ENCODE measurements around the gene EXOC4. TPM values are rescaled to one million over a fixed set of nuclear protein-coding genes. Genes with fewer than 3 reads are reported as not detected.
A peak's percentile ranks its signal among the peaks of the same experiment; 100 is the strongest.

EXOC4 gene
- total and polyA plus RNA-seq, 7 experiments from 2014 or later = 44.1 to 106 (median 74.2) TPM

DNA sequence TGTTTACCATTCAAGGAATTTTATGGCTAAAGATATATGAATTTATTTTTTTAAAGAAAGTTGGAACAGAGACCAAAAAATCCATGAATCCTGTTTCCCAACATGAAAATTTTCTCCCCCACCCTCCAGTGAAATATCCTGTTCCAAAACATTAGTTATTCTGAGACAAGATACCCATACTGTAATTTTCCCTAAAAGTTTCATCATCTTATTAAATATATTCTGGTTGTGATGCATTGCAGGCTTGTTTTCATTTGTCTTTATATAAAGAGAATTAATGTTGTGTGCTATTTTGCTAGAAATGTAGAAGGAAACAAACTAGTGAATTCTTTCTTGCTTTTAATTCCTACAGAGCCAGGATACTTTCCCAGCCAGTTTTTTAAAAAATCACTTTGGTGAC lies 106.6 kb downstream of the EXOC4 start:
- Mint-ChIP-seq H3K27ac (no peak overlapping the region), H3K4me1 (peaks cover 0 to 9% (median 3%) of the 10 kb centered on the region in 7 donors), H3K36me3 (peaks cover 12 to 73% (median 54%) of the 10 kb centered on the region in 5 donors)

GRCh38 chr7:133360201-133360600 lies 107.3 kb downstream of the EXOC4 start:
- no peak overlapping the region for H3K4me3 Mint-ChIP-seq
- no peak overlapping the region for H3K27ac Mint-ChIP-seq
- H3K4me1 ChIP-seq (ENCODE audit: control insufficient read depth in 2 of 2, insufficient read depth in 2 of 2, low read length in 2 of 2) = no peaks in the 10 kb centered on the region
- no peak overlapping the region for H3K4me3 ChIP-seq (ENCODE audit: low read length)
- H3K27me3 Mint-ChIP-seq = no peaks in the 10 kb centered on the region
- ChIA-PET POLR2A (no interaction called here), CTCF (no interaction called here)
- no peak overlapping the region for H3K27ac ChIP-seq (ENCODE audit: low read depth, low read length)
- peaks cover 0 to 13% (median 0%) of the 10 kb centered on the region in 11 donors for H3K9me3 Mint-ChIP-seq
- no peak for DNase-seq
- H3K36me3 ChIP-seq (ENCODE audit: control insufficient read depth in 2 of 3, insufficient read depth in 3 of 3, low read length in 3 of 3) = no peaks in the 10 kb centered on the region
- intact Hi-C loops (cut with micrococcal nuclease) = no loop called here
- no peaks in the 10 kb centered on the region for H3K27me3 ChIP-seq (ENCODE audit: control insufficient read depth in 2 of 2, insufficient read depth in 2 of 2, low read length in 2 of 2)
- no peaks in the 10 kb centered on the region for H3K9me3 ChIP-seq (ENCODE audit: control insufficient read depth in 2 of 3, low read length in 3 of 3)
- no peak for ATAC-seq
- H3K4me1 Mint-ChIP-seq = peaks cover 3 to 17% (median 8%) of the 10 kb centered on the region in 7 donors
- H3K36me3 Mint-ChIP-seq = peaks cover 12 to 70% (median 54%) of the 10 kb centered on the region in 5 donors

More for the DNA sequence above, 106.6 kb downstream of the EXOC4 start:
- Mint-ChIP-seq H3K27me3 (no peaks in the 10 kb centered on the region), H3K9me3 (peaks cover 0 to 13% (median 0%) of the 10 kb centered on the region in 11 donors), H3K4me3 (no peak overlapping the region)
- no peaks in the 10 kb centered on the region for H3K4me1 ChIP-seq (ENCODE audit: control insufficient read depth in 2 of 2, insufficient read depth in 2 of 2, low read length in 2 of 2)
- H3K27ac ChIP-seq (ENCODE audit: low read depth, low read length) = no peak overlapping the region
- no peaks in the 10 kb centered on the region for H3K36me3 ChIP-seq (ENCODE audit: control insufficient read depth in 2 of 3, insufficient read depth in 3 of 3, low read length in 3 of 3)
- ATAC-seq = no peak
- CTCF ChIA-PET = no interaction called here
- H3K4me3 ChIP-seq (ENCODE audit: low read length) = no peak overlapping the region
- H3K9me3 ChIP-seq (ENCODE audit: control insufficient read depth in 2 of 3, low read length in 3 of 3) = no peaks in the 10 kb centered on the region
- POLR2A ChIA-PET = no interaction called here
- H3K27me3 ChIP-seq (ENCODE audit: control insufficient read depth in 2 of 2, insufficient read depth in 2 of 2, low read length in 2 of 2) = no peaks in the 10 kb centered on the region
- intact Hi-C loops (cut with micrococcal nuclease) = no loop called here
- DNase-seq = no peak

DNA sequence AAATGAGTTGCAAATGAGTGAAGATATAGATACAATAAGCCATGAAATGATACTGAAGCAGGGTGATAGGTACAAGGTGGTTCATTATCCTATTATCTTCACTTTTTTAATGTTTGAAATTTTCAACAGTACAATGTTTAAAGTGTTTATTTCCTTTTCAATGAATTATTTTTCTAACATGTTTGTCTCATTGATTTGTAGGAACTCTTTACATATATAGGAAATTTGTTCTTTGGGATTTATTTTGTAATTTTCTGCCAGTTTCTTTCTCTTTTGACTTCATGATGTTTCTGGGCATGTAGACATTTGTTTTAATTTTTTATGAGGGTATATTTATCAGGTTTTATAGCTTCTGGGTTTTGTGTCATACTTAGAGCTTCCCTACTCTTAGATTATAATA lies 108.9 kb downstream of the EXOC4 start:
- H3K9me3 Mint-ChIP-seq = peaks cover 0 to 13% (median 0%) of the 10 kb centered on the region in 11 donors
- ChIA-PET CTCF (no interaction called here), POLR2A (no interaction called here)
- no peaks in the 10 kb centered on the region for H3K27me3 Mint-ChIP-seq
- peaks cover 8 to 62% (median 52%) of the 10 kb centered on the region in 5 donors for H3K36me3 Mint-ChIP-seq
- Histone ChIP-seq H3K27ac (ENCODE audit: low read depth, low read length) (no peak overlapping the region), H3K4me3 (ENCODE audit: low read length) (no peak overlapping the region), H3K27me3 (ENCODE audit: control insufficient read depth in 2 of 2, insufficient read depth in 2 of 2, low read length in 2 of 2) (no peaks in the 10 kb centered on the region), H3K9me3 (ENCODE audit: control insufficient read depth in 2 of 3, low read length in 3 of 3) (no peaks in the 10 kb centered on the region), H3K4me1 (ENCODE audit: control insufficient read depth in 2 of 2, insufficient read depth in 2 of 2, low read length in 2 of 2) (no peaks in the 10 kb centered on the region), H3K36me3 (ENCODE audit: control insufficient read depth in 2 of 3, insufficient read depth in 3 of 3, low read length in 3 of 3) (no peaks in the 10 kb centered on the region)
- H3K4me3 Mint-ChIP-seq = no peak overlapping the region
- ATAC-seq (no peak), DNase-seq (no peak)
- peaks cover 5 to 25% (median 14%) of the 10 kb centered on the region in 7 donors for H3K4me1 Mint-ChIP-seq
- no peak overlapping the region for H3K27ac Mint-ChIP-seq
- intact Hi-C loops (cut with micrococcal nuclease) = no loop called here

DNA sequence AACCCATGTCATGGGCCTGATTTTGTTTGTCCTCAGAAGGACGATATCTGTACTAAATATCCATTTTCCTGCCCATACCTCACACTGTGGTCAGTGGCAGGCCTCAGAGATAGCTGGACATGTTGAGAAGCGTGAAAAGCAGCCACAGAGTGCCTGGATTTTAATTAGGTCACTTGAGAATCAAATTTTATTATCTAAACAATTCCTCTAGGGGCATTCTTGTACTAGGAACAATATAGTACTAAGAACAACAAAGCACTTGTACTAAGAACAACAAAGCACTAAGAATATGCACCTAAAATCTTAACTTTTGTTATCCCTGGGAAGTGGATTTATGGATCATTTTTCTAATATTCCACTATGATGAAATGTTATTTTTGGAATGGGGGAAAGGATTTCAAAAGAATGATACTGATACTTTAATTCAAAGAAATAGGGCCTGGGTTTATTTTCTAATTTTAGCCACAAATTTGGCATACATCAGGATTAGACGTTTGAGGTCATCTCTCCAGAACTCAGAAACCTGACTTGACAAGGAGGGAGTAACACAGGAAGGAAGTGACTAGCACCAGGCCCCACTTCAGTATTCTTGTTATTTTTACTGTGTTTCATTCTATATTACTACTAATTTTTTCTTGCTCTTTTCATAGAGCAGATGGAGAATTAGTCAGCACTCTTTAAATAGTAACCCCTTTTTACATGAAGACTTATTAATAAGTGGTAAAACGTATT lies 112.2 kb downstream of the EXOC4 start:
- Histone ChIP-seq H3K27ac (ENCODE audit: low read depth, low read length) (no peak overlapping the region), H3K4me1 (ENCODE audit: control insufficient read depth in 2 of 2, insufficient read depth in 2 of 2, low read length in 2 of 2) (no peaks in the 10 kb centered on the region), H3K9me3 (ENCODE audit: control insufficient read depth in 2 of 3, low read length in 3 of 3) (no peaks in the 10 kb centered on the region), H3K4me3 (ENCODE audit: low read length) (no peak overlapping the region), H3K36me3 (ENCODE audit: control insufficient read depth in 2 of 3, insufficient read depth in 3 of 3, low read length in 3 of 3) (no peaks in the 10 kb centered on the region), H3K27me3 (ENCODE audit: control insufficient read depth in 2 of 2, insufficient read depth in 2 of 2, low read length in 2 of 2) (no peaks in the 10 kb centered on the region)
- POLR2A ChIA-PET = no interaction called here
- DNase-seq = no peak
- H3K27ac Mint-ChIP-seq = no peak overlapping the region
- no peaks in the 10 kb centered on the region for H3K27me3 Mint-ChIP-seq
- CTCF ChIA-PET = no interaction called here
- peak overlapping the region in 1 of 10 donors; percentile 25 for H3K4me3 Mint-ChIP-seq
- no peak for ATAC-seq
- intact Hi-C loops (cut with micrococcal nuclease) = no loop called here
- peaks cover 5 to 29% (median 15%) of the 10 kb centered on the region in 7 donors for H3K4me1 Mint-ChIP-seq
- peaks cover 7 to 45% (median 37%) of the 10 kb centered on the region in 5 donors for H3K36me3 Mint-ChIP-seq
- peaks cover 0 to 11% (median 0%) of the 10 kb centered on the region in 11 donors for H3K9me3 Mint-ChIP-seq

DNA sequence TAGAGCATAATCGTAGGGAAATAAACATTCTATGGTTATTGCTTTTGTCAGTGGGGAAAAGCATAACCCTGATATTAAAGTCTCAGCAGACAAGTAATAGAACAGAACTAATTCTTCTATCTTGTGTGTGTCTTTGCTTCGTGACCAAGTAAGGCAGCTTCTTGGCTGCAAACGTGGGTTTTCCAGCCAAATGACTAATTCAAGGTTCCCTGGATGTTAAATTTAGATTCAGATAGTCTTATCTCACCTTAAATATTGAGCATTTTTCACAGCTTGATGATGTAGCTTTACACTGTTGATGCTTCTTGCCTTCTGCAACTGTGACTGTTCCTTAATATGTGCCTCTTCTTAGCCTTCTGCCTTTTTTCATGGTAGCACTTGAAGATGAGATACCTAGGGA lies 113.0 kb downstream of the EXOC4 start:
- Mint-ChIP-seq H3K4me1 (peaks cover 5 to 29% (median 15%) of the 10 kb centered on the region in 7 donors), H3K9me3 (peaks cover 0 to 8% (median 0%) of the 10 kb centered on the region in 11 donors), H3K27me3 (no peaks in the 10 kb centered on the region), H3K36me3 (peaks cover 4 to 38% (median 30%) of the 10 kb centered on the region in 5 donors), H3K4me3 (no peak overlapping the region), H3K27ac (no peak overlapping the region)
- Histone ChIP-seq H3K9me3 (ENCODE audit: control insufficient read depth in 2 of 3, low read length in 3 of 3) (no peaks in the 10 kb centered on the region), H3K4me1 (ENCODE audit: control insufficient read depth in 2 of 2, insufficient read depth in 2 of 2, low read length in 2 of 2) (no peaks in the 10 kb centered on the region), H3K27me3 (ENCODE audit: control insufficient read depth in 2 of 2, insufficient read depth in 2 of 2, low read length in 2 of 2) (no peaks in the 10 kb centered on the region), H3K4me3 (ENCODE audit: low read length) (no peak overlapping the region), H3K36me3 (ENCODE audit: control insufficient read depth in 2 of 3, insufficient read depth in 3 of 3, low read length in 3 of 3) (no peaks in the 10 kb centered on the region), H3K27ac (ENCODE audit: low read depth, low read length) (no peak overlapping the region)
- ChIA-PET POLR2A (no interaction called here), CTCF (no interaction called here)
- ATAC-seq (no peak), DNase-seq (no peak)
- intact Hi-C loops (cut with micrococcal nuclease) = no loop called here

GRCh38 chr7:133367561-133367960 lies 114.7 kb downstream of the EXOC4 start:
- Histone ChIP-seq H3K4me3 (ENCODE audit: low read length) (no peak overlapping the region), H3K27me3 (ENCODE audit: control insufficient read depth in 2 of 2, insufficient read depth in 2 of 2, low read length in 2 of 2) (no peaks in the 10 kb centered on the region), H3K36me3 (ENCODE audit: control insufficient read depth in 2 of 3, insufficient read depth in 3 of 3, low read length in 3 of 3) (no peaks in the 10 kb centered on the region), H3K9me3 (ENCODE audit: control insufficient read depth in 2 of 3, low read length in 3 of 3) (no peaks in the 10 kb centered on the region), H3K4me1 (ENCODE audit: control insufficient read depth in 2 of 2, insufficient read depth in 2 of 2, low read length in 2 of 2) (no peaks in the 10 kb centered on the region), H3K27ac (ENCODE audit: low read depth, low read length) (no peak overlapping the region)
- intact Hi-C loops (cut with micrococcal nuclease) = no loop called here
- CTCF ChIA-PET = no interaction called here
- Mint-ChIP-seq H3K4me1 (peaks cover 5 to 29% (median 19%) of the 10 kb centered on the region in 7 donors), H3K4me3 (no peak overlapping the region), H3K27me3 (no peaks in the 10 kb centered on the region), H3K27ac (no peak overlapping the region), H3K36me3 (peaks cover 0 to 33% (median 29%) of the 10 kb centered on the region in 5 donors), H3K9me3 (peaks cover 0 to 4% (median 0%) of the 10 kb centered on the region in 11 donors)
- no peak for ATAC-seq
- DNase-seq = no peak
- POLR2A ChIA-PET = no interaction called here

GRCh38 chr7:133369130-133369529 lies 116.3 kb downstream of the EXOC4 start:
- H3K27me3 ChIP-seq (ENCODE audit: control insufficient read depth in 2 of 2, insufficient read depth in 2 of 2, low read length in 2 of 2) = no peaks in the 10 kb centered on the region
- no peak overlapping the region for H3K27ac ChIP-seq (ENCODE audit: low read depth, low read length)
- Mint-ChIP-seq H3K27me3 (no peaks in the 10 kb centered on the region), H3K36me3 (peaks cover 0 to 34% (median 32%) of the 10 kb centered on the region in 5 donors), H3K9me3 (peaks cover 0 to 4% (median 0%) of the 10 kb centered on the region in 11 donors), H3K4me3 (no peak overlapping the region), H3K27ac (no peak overlapping the region), H3K4me1 (peaks cover 5 to 29% (median 19%) of the 10 kb centered on the region in 7 donors)
- ChIA-PET POLR2A (no interaction called here), CTCF (interaction anchor here (0.7 kb wide), 2 partner anchors 57 to 128 kb away, joined by 3 read pairs; no protein-coding TSS in a partner anchor)
- H3K36me3 ChIP-seq (ENCODE audit: control insufficient read depth in 2 of 3, insufficient read depth in 3 of 3, low read length in 3 of 3) = no peaks in the 10 kb centered on the region
- intact Hi-C loops (cut with micrococcal nuclease) = no loop called here
- H3K4me1 ChIP-seq (ENCODE audit: control insufficient read depth in 2 of 2, insufficient read depth in 2 of 2, low read length in 2 of 2) = no peaks in the 10 kb centered on the region
- ATAC-seq = no peak
- no peak for DNase-seq
- no peak overlapping the region for H3K4me3 ChIP-seq (ENCODE audit: low read length)
- H3K9me3 ChIP-seq (ENCODE audit: control insufficient read depth in 2 of 3, low read length in 3 of 3) = no peaks in the 10 kb centered on the region

Data from naive thymus-derived CD4-positive, alpha-beta T cell (primary cell).